ENCODE measurements around the gene LIMCH1. TPM values are rescaled to one million over a fixed set of nuclear protein-coding genes. Genes with fewer than 3 reads are reported as not detected.

The LIMCH1 gene
- total RNA-seq, 1 donor from 2014 or later: not detected

DNA sequence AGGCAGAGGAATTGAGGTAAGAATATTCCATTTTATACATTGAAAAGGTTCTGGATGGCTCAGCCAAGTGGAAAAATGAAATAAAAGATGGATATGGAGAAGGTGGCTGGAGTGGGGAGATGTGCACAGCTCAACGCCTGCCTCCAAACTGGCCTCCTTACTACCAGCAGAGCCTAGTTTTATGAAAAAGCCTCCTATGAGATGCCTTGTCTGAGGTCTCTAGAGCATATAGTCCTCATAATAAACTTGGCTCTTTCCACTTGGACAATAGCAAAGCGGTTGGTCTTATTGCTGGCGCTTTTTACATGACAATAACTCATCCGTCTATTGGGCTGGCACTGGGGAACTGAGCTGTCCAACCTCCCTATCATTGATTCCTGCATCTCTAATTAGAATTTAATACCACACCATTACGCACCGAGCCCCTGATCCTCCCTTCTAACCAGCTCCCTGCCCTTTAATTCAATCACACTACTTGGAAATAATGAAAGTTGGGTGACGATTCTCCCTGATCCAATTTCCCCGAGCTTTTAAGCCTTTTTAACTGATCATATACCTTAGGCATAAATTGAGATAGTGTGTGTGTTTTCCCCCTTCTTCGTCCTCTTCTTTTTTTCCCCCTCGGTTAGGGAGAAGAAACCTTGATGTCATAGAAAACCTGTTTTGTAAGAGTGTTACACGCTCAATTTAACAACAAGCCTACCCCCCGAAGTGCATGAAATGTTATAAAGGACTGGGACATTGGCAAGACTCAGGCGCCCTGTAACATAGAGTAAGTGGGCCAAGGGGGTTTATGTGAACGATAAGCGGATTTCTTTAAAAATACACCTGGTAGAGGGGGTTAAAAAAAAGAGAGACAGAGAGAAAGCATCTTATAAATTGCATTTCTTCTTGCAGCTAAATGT, 210.9 kb downstream of the LIMCH1 start, which contains the start of gene PHOX2B:
Gene PHOX2B, minus strand, starts transcription at position 155 of the 905 bp plus-strand sequence. Its CDS starts 115 bp downstream, at position 40.
- CTCF ChIA-PET: no interaction called here

DNA sequence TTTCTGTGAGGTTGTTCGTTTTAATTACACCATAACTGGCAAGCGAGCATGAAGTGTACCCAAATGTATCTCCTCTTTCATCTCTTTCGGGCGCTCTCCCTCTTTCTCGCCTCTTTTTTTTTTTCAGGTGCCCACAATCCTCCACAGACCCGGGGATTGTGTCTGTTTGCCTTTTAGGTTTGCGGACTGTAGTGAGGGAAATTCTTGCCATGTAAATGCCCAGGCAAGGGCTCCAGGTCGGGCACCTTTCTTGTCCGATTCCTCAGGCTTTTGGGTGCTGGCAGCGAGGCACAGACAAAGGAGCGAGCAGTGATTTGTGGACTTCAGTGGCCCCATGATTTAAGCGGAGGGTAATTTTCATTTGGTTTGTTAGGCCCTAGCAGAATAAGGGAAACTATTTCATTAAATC, 211.7 kb downstream of the LIMCH1 start:
- Mint-ChIP-seq H3K27ac (no peak overlapping the region), H3K9me3 (peaks cover 2% of the 10 kb centered on the region), H3K4me3 (no peak overlapping the region), H3K27me3 (peaks cover 64% of the 10 kb centered on the region), H3K36me3 (ENCODE audit: low read depth) (no peaks in the 10 kb centered on the region), H3K4me1 (no peaks in the 10 kb centered on the region)
- ChIA-PET CTCF (no interaction called here), POLR2A (no interaction called here)
- TF ChIP-seq, protein P1, sequence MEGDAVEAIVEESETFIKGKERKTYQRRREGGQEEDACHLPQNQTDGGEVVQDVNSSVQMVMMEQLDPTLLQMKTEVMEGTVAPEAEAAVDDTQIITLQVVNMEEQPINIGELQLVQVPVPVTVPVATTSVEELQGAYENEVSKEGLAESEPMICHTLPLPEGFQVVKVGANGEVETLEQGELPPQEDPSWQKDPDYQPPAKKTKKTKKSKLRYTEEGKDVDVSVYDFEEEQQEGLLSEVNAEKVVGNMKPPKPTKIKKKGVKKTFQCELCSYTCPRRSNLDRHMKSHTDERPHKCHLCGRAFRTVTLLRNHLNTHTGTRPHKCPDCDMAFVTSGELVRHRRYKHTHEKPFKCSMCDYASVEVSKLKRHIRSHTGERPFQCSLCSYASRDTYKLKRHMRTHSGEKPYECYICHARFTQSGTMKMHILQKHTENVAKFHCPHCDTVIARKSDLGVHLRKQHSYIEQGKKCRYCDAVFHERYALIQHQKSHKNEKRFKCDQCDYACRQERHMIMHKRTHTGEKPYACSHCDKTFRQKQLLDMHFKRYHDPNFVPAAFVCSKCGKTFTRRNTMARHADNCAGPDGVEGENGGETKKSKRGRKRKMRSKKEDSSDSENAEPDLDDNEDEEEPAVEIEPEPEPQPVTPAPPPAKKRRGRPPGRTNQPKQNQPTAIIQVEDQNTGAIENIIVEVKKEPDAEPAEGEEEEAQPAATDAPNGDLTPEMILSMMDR (IDR thresholded peaks at IDR 0.05): no peak
- DNase-seq (no peak), ATAC-seq (ENCODE audit: low read depth) (no peak)
- intact Hi-C loops (cut with micrococcal nuclease): loop anchor here (5.0 kb wide), 1 partner anchor 133 kb away; no protein-coding TSS in a partner anchor

More for the DNA sequence above, 210.9 kb downstream of the LIMCH1 start, which contains the start of gene PHOX2B:
- H3K27ac Mint-ChIP-seq: no peak within 1 kb of the TSS
- H3K27me3 Mint-ChIP-seq: peaks cover 69% of the 10 kb centered on the region
- ATAC-seq (ENCODE audit: low read depth) (no peak), DNase-seq (no peak)
- intact Hi-C loops (cut with micrococcal nuclease): no loop called here
- POLR2A ChIA-PET: no interaction called here
- H3K4me1 Mint-ChIP-seq: no peaks in the 10 kb centered on the region
- H3K9me3 Mint-ChIP-seq: peaks cover 2% of the 10 kb centered on the region
- no peak within 1 kb of the TSS for H3K4me3 Mint-ChIP-seq
- H3K36me3 Mint-ChIP-seq (ENCODE audit: low read depth): no peaks in the 10 kb centered on the region
- TF ChIP-seq, protein P1 (IDR thresholded peaks at IDR 0.05): no peak

Other genes starting within 250 kb of the LIMCH1 start
- not detected in 2 replicates for gene PHOX2B, start 210.6 kb downstream of the LIMCH1 start, total RNA-seq